ENCODE data around the gene CHST4.
"Not testable (repeated sequence)": the region's sequence is repeated elsewhere in the genome, so short reads cannot be mapped to it uniquely, and the experiment has no call there.

The CHST4 gene

GRCh38 chr16:71524566-71525553 is 1.4 kb upstream of the CHST4 start:
- in situ Hi-C loops (cut with MboI; ENCODE audit: low sequenced_read_pairs): no loop called here

DNA sequence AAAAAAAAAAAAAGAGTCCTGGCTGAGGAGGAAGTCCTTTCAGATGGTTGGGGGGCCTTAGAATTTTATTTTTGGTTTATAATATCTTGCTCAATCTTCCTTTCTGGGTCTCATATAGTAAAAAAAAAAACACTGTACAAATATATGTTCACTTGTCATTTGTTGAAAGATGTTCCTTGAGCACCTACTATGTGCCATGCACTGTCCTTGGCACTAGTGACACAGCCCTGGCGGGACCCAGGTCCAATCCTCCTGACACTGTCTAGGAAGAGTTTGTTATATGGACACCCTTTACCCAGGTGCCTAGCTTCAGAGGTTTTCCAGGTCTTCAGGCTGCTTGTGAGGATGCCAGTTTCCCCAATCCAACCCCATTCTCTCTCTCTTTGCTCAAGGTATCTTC is 2.0 kb downstream of the CHST4 start:
- in situ Hi-C loops (cut with MboI; ENCODE audit: low sequenced_read_pairs): no loop called here

- in situ Hi-C loops (cut with MboI; ENCODE audit: low sequenced_read_pairs): no loop called here
Observed at GRCh38 chr16:71528863-71529262, 2.6 kb downstream of the CHST4 start.

DNA sequence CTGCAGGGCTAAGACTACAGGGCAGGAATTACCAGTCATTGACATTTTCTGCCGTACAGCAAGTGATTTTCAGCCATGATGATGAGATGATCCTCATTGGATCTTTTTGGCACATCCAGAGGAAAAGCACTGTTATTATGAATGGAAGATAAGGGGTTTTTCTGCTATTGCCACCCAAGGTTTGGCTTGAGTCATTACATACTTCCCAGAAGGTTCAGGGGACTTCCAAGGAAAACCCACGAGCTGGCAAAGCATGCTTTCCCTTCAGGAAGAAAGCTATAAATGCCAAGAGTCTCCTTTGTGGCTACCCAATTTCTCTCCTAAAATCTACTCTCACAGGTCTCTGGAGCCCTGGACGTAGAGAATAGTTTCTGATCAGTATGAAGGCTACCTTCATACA is 6.1 kb downstream of the CHST4 start:
- in situ Hi-C loops (cut with MboI; ENCODE audit: low sequenced_read_pairs): no loop called here

DNA sequence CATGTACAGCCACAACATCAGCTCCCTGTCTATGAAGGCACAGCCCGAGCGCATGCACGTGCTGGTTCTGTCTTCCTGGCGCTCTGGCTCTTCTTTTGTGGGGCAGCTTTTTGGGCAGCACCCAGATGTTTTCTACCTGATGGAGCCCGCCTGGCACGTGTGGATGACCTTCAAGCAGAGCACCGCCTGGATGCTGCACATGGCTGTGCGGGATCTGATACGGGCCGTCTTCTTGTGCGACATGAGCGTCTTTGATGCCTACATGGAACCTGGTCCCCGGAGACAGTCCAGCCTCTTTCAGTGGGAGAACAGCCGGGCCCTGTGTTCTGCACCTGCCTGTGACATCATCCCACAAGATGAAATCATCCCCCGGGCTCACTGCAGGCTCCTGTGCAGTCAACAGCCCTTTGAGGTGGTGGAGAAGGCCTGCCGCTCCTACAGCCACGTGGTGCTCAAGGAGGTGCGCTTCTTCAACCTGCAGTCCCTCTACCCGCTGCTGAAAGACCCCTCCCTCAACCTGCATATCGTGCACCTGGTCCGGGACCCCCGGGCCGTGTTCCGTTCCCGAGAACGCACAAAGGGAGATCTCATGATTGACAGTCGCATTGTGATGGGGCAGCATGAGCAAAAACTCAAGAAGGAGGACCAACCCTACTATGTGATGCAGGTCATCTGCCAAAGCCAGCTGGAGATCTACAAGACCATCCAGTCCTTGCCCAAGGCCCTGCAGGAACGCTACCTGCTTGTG is 10.7 kb downstream of the CHST4 start:
- in situ Hi-C loops (cut with MboI; ENCODE audit: low sequenced_read_pairs): no loop called here

DNA sequence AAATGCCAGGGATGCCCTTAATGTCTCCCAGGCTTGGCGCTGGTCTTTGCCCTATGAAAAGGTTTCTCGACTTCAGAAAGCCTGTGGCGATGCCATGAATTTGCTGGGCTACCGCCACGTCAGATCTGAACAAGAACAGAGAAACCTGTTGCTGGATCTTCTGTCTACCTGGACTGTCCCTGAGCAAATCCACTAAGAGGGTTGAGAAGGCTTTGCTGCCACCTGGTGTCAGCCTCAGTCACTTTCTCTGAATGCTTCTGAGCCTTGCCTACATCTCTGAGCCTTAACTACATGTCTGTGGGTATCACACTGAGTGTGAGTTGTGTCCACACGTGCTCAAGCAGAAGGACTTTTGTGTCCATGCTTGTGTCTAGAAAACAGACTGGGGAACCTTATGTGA is 11.4 kb downstream of the CHST4 start:
- in situ Hi-C loops (cut with MboI; ENCODE audit: low sequenced_read_pairs): no loop called here

- in situ Hi-C loops (cut with MboI; ENCODE audit: low sequenced_read_pairs): no loop called here
Observed at GRCh38 chr16:71542377-71542776, 16.2 kb downstream of the CHST4 start.

GRCh38 chr16:71547168-71547567 is 20.9 kb downstream of the CHST4 start:
- in situ Hi-C loops (cut with MboI; ENCODE audit: low sequenced_read_pairs): no loop called here

DNA sequence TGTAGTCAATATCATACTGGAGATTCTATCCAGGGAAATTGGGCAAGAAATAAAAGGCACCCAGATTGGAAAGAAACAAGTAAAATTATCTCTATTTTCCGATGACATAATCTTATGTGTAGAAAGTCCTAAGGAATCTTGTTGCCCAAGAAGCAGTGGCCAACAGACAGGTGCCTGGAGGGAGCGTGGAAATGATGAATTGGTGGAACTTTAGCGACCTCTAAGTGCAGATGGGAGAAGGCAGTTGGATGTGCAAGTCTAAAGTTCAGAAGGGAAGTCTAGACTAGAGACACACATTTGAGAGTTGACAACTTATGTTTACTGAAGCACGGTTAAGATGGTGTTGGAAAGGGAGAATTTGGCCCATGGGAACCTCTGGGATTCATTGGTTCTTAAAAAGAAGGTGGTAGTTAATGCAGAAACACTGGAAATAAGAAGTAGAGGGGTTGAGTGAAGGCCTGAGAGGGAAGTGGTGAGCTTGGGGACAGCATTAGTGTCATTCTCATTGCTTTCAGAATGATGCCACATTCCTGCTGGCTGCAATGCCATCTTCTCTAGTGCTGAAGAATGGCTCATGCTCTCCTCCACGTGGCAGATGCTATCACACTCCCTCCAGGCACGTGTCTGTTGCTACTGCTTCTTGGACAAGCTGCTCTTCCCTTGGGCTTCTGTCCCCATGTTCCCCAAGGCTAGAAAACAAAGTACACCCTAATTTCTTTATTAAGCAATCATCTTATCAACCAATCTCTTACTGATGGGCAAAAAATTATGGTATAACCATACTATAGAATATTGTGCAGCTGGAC is 26.7 kb downstream of the CHST4 start:
- in situ Hi-C loops (cut with MboI; ENCODE audit: low sequenced_read_pairs): no loop called here

GRCh38 chr16:71555230-71555891 is 29.1 kb downstream of the CHST4 start:
- in situ Hi-C loops (cut with MboI; ENCODE audit: low sequenced_read_pairs): no loop called here

GRCh38 chr16:71557299-71557698 is 31.1 kb downstream of the CHST4 start:
- in situ Hi-C loops (cut with MboI; ENCODE audit: low sequenced_read_pairs): no loop called here

GRCh38 chr16:71557954-71558582 is 31.8 kb downstream of the CHST4 start:
- in situ Hi-C loops (cut with MboI; ENCODE audit: low sequenced_read_pairs): no loop called here

DNA sequence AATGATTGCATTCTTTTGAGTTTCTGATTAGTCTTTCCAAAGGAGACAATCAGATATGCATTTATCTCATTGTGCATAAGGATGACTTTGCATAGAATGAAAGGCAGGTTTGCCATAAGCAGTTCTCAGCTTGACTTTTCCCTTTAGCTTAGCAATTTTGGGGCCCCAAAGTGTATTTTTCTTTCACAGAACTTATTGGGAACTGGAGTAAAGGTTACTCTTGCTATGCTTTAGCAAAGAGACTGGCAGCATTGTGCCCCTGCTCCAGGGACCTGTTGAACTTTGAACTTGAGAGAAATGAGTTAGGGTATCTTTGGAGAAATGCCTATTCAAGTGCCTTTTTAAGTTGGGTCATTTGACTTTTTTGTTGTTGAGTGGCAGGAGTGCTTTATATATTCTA is 33.6 kb downstream of the CHST4 start:
- in situ Hi-C loops (cut with MboI; ENCODE audit: low sequenced_read_pairs): no loop called here

DNA sequence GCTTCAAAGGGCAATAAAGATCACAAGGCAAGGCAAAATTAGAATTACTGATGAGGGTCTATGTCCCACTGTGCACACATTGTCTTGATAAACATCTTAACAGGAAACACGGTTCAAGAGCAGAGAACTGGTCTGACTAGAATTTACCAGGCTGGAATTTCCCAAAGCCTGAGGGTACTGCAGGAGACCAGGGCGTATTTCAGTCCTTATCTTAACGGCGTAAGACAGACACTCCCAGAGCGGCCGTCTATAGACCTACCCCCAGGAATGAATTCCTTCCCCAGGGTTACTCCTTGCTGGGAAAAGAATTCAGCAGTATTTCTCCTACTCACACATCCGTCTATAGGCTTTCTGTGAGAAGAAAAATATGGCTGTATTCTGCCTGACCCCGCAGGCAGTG is 35.7 kb downstream of the CHST4 start:
- in situ Hi-C loops (cut with MboI; ENCODE audit: low sequenced_read_pairs): not testable (repeated sequence)

DNA sequence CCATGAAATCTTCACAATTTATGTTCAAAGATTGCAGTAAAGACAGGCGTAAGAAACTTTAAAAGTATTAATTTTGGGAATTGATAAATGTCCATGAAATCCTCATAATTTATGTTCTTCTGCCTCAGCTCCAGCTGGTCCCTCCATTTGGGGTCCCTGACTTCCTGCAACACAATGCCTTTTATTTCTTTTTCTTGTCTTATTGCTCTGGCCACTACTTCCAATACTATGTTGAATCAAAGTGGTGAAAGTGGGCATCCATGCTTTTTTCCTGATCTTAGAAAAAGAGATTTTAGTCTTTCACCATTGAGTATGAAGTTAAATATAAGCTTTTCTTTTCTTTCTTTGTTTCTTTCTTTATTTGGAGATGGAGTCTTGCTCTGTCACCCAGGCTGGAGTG is 36.3 kb downstream of the CHST4 start:
- in situ Hi-C loops (cut with MboI; ENCODE audit: low sequenced_read_pairs): no loop called here

- in situ Hi-C loops (cut with MboI; ENCODE audit: low sequenced_read_pairs): no loop called here
Observed at GRCh38 chr16:71564335-71564967, 38.2 kb downstream of the CHST4 start.

- in situ Hi-C loops (cut with MboI; ENCODE audit: low sequenced_read_pairs): no loop called here
Observed at GRCh38 chr16:71565812-71566700, 39.8 kb downstream of the CHST4 start.

GRCh38 chr16:71567931-71568330 is 41.7 kb downstream of the CHST4 start:
- in situ Hi-C loops (cut with MboI; ENCODE audit: low sequenced_read_pairs): no loop called here

DNA sequence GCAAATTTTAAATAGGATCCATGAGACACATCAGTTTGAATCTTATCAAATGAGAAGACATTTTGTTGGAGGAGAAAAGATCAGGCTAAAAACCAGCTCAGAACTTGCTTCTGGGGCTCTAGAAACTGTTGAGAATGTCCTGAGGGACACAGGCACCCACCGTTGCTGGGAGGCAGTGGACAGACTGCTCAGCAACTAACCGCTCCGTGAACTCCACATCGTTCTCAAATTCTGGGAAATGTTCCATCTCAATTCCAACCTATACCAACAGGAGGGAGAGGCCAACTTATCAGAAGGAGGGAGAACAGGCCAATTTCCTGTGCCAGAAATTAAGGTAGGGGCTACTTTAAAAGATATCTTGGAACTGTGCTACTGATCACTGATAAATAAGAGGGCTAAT is 42.3 kb downstream of the CHST4 start:
- in situ Hi-C loops (cut with MboI; ENCODE audit: low sequenced_read_pairs): no loop called here

Data from HL-60/S4 treated with retinoic acid at 250 ng/mL for 4 days and 3 days (cell line).